ENCODE measurements around the gene SEMA3D. TPM values are rescaled to one million over a fixed set of nuclear protein-coding genes. Genes with fewer than 3 reads are reported as not detected.

The SEMA3D gene
- total RNA-seq, 1 experiment from 2014 or later, result 1.4 TPM

DNA sequence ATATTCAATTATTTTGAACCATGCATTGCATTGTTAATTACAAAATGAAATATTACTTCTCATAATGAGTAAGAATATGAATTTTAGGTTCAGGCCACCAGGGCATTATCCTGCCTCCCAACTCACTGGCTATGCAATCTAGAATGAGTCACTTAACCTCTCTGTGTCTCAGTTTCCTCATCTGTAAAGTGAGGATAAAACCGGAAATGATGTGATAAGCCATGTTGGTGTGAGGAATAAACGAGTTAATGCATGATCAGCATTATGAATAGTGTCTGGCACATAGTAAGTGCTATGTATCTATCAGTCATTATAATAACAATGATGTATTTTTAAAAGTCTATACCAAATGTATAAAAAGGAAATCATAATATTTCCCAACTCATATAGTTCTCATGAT lies 85.5 kb downstream of the SEMA3D start:
- no peaks in the 10 kb centered on the region for H3K27me3 ChIP-seq (ENCODE audit: insufficient read depth, low read length)
- peaks cover 5 to 23% of the 10 kb centered on the region in 2 experiments; a peak in 3 of 4 replicates for H3K4me1 ChIP-seq (ENCODE audit: control insufficient read depth in 1 of 2, insufficient read depth in 2 of 2, low read length in 2 of 2)
- BruUV-seq (replicated peaks), result no TSS peak
- no peak overlapping the region for H3K27ac ChIP-seq (ENCODE audit: low read depth, low read length)
- no peaks in the 10 kb centered on the region for H3K79me2 ChIP-seq (ENCODE audit: insufficient read depth, low read length)
- no peak for TF ChIP-seq TCF7L2 (IDR thresholded peaks at IDR 0.05; ENCODE audit: borderline replicate concordance, extremely low read depth, insufficient read depth, insufficient read length)
- no peak for TF ChIP-seq ELF1 (IDR thresholded peaks at IDR 0.05; ENCODE audit: borderline replicate concordance, low read depth)
- TF ChIP-seq, protein P1, sequence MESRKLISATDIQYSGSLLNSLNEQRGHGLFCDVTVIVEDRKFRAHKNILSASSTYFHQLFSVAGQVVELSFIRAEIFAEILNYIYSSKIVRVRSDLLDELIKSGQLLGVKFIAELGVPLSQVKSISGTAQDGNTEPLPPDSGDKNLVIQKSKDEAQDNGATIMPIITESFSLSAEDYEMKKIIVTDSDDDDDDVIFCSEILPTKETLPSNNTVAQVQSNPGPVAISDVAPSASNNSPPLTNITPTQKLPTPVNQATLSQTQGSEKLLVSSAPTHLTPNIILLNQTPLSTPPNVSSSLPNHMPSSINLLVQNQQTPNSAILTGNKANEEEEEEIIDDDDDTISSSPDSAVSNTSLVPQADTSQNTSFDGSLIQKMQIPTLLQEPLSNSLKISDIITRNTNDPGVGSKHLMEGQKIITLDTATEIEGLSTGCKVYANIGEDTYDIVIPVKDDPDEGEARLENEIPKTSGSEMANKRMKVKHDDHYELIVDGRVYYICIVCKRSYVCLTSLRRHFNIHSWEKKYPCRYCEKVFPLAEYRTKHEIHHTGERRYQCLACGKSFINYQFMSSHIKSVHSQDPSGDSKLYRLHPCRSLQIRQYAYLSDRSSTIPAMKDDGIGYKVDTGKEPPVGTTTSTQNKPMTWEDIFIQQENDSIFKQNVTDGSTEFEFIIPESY (IDR thresholded peaks at IDR 0.05; ENCODE audit: extremely low read depth, insufficient replicate concordance, low read length), result no peak
- TF ChIP-seq CBX3 (IDR thresholded peaks at IDR 0.05; ENCODE audit: low read depth), result no peak
- no peak for TF ChIP-seq JUND (IDR thresholded peaks at IDR 0.05)
- TF ChIP-seq SIN3A (IDR thresholded peaks at IDR 0.05; ENCODE audit: low read depth), result no peak
- TF ChIP-seq FOSL1 (IDR thresholded peaks at IDR 0.05; ENCODE audit: low read depth), result no peak
- TF ChIP-seq YY1 (IDR thresholded peaks at IDR 0.05; ENCODE audit: extremely low read depth, insufficient replicate concordance, low read depth, low read length), result no peak
- no peak for TF ChIP-seq POLR2AphosphoS5 (IDR thresholded peaks at IDR 0.05; ENCODE audit: low read depth, low read length)
- TF ChIP-seq ZFX (IDR thresholded peaks at IDR 0.05), result no peak
- no peak for TF ChIP-seq ZNF274 (IDR thresholded peaks at IDR 0.05; ENCODE audit: low read depth, low read length)
- no peak for TF ChIP-seq EZH2 (IDR thresholded peaks at IDR 0.05)
- no peak for TF ChIP-seq EGR1 (IDR thresholded peaks at IDR 0.05; ENCODE audit: low read depth)
- TF ChIP-seq SRF (IDR thresholded peaks at IDR 0.05; ENCODE audit: low read depth), result no peak
- TF ChIP-seq, protein P2, sequence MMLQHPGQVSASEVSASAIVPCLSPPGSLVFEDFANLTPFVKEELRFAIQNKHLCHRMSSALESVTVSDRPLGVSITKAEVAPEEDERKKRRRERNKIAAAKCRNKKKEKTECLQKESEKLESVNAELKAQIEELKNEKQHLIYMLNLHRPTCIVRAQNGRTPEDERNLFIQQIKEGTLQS (IDR thresholded peaks at IDR 0.05), result no peak
- TF ChIP-seq, protein P3, sequence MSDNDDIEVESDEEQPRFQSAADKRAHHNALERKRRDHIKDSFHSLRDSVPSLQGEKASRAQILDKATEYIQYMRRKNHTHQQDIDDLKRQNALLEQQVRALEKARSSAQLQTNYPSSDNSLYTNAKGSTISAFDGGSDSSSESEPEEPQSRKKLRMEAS (IDR thresholded peaks at IDR 0.05), result no peak
- no peak overlapping the region for H3K4me3 ChIP-seq (replicated peaks in 1 of 2; ENCODE audit: low read depth in 1 of 2, low read length in 2 of 2)
- H4K20me1 ChIP-seq (ENCODE audit: insufficient read depth), result no peaks in the 10 kb centered on the region
- H3K36me3 ChIP-seq (ENCODE audit: control insufficient read depth in 1 of 2, insufficient read depth in 2 of 2, low read length in 2 of 2), result no peaks in the 10 kb centered on the region
- intact Hi-C loops (cut with micrococcal nuclease), result no loop called here
- no peak overlapping the region for H3K9ac ChIP-seq (ENCODE audit: low read length)
- no peaks in the 10 kb centered on the region for H3K9me2 ChIP-seq (ENCODE audit: insufficient read depth)
- ATAC-seq, result no peak
- H2AFZ ChIP-seq (ENCODE audit: low read depth, low read length, poor library complexity, severe bottlenecking), result no peak overlapping the region
- CTCF ChIA-PET, result no interaction called here
- no peak for DNase-seq (ENCODE audit: low read depth, low spot score)
- POLR2A ChIA-PET, result no interaction called here
- H3K9me3 ChIP-seq (ENCODE audit: control insufficient read depth in 1 of 2, insufficient read depth in 1 of 2, low read depth in 1 of 2, low read length in 2 of 2), result no peaks in the 10 kb centered on the region
- no peak overlapping the region for H3K4me2 ChIP-seq (ENCODE audit: low read length)
- RAD21 ChIA-PET (ENCODE audit: low non-redundant PET in 1 of 2, low total read pairs in 2 of 2, uncharacterized antibody in 2 of 2, unreplicated experiment in 2 of 2), result no interaction called here
